Measurements from ENCODE around the gene TTC21A.

DNA sequence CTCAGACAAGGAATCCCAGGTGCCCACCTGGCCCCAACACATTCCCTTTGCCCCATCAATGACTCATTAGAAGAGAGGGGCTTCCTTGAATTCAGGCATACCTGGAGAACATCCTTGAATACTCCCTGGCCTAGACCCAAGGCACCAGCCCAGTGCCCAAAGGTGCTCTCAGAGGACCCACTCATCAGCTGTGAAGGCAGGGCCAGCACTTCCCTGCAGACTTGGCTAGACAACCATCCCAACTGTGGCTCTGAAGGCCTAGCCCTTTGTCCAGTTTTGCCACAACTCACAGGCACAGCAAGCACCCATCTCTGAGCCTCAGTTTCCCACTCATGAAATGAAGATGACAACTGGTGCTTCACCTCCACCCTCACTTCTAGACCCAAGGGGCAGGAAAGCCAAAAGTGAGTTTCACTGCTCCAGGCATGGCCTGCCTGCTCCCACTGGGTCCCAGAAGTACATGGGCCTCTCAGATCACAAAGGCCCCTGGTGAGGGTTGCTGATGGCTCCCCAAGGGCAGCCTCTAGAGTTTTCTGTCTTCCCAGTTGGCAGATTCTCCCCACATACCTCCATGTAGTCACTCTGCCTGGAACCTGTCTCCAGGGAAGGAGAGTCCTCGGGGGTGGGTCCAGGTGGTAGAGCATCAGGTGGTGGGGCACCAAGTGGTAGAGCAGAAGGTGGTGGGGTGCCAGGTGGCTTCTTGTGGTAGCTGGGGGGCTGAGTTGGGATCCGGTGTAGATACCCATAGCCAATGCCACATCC, 7.6 kb upstream of the TTC21A start:
- TF ChIP-seq POLR2A (IDR thresholded peaks at IDR 0.05) (no peak), CTCF (IDR thresholded peaks at IDR 0.05) (no peak)
